Measurements from ENCODE around the gene CXCR2. TPM values are rescaled to one million over a fixed set of nuclear protein-coding genes. Genes with fewer than 3 reads are reported as not detected.

Gene CXCR2
- total RNA-seq, 6 experiments from 2014 or later, result 0.81 to 2.6 (median 1.2) TPM

DNA sequence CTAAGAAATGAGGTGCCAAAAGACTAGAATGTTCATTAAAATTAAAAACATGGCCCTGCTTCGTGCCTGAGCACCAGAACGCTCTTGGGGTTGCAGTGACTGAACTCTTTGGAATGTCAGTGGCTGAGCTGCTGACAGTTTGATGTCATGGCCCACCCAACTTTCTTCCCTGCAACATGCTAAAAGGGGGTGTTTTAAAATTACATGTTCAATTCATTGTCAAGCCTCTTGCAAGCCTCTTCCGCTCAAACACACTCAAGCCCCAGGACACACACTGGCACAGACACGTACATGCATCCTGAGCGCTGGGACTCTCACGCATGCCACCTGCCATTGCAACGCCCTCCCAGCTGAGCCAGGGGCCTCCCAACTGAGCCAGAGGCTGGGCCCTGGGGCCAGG is 44.1 kb upstream of the CXCR2 start:
- H3K27me3 ChIP-seq, result no peaks in the 10 kb centered on the region
- intact Hi-C loops (cut with DNase I), result no loop called here
- no peaks in the 10 kb centered on the region for H3K36me3 ChIP-seq
- ATAC-seq (no peak), DNase-seq (peak in 1 of 3 donors; percentile 42)
- TF ChIP-seq CTCF (IDR thresholded peaks at IDR 0.05) (no peak), POLR2A (IDR thresholded peaks at IDR 0.05) (no peak)
- H3K9me3 ChIP-seq, result no peaks in the 10 kb centered on the region
- 72% methylated on average over 5 of the region's 7 CpGs for WGBS (ENCODE audit: insufficient coverage, low coverage, low lambda C conversion rate, missing lambda C conversion rate)
- no peaks in the 10 kb centered on the region for H3K4me1 ChIP-seq
- H3K27ac ChIP-seq, result no peak overlapping the region
- no peak overlapping the region for H3K4me3 ChIP-seq

DNA sequence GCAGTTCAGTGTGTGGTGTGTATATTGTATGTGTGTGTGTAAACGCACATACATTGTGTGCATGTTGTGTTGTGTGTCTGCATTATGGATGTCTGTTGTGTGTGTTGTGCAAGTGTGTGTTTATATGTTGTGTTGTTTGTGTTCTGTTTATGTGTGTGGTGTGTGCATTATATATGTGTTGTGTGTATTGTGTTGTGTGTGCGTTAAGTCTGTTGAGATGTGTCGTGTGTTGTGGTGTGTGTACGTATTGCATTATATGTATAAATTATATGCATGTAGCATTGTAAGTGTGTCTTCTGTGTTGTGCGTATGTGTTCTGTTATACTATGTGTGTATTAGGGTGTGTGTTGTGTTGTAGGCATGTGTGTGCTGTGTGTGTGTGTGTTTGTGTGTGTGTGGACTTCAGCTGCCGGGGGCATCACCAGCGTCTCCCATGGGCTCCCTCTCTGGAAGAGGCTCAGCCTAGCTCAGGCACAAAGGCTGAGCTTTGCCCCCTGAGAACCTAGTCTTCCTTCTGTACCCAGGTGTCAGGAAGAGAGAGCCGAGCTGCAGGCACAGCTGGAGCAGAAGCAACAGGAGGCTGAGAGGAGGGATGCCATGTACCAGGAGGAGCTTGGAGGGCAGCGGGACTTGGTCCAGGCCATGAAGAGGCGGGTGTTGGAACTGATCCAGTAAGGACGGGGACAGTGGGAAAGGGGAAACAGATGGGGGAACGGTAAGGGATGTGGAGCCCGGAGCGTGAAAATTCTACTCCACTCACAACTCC is 43.1 kb upstream of the CXCR2 start:
- Histone ChIP-seq H3K36me3 (no peaks in the 10 kb centered on the region), H3K4me3 (no peak overlapping the region), H3K27me3 (no peaks in the 10 kb centered on the region), H3K9me3 (no peaks in the 10 kb centered on the region), H3K27ac (no peak overlapping the region), H3K4me1 (no peaks in the 10 kb centered on the region)
- WGBS (ENCODE audit: insufficient coverage, low coverage, low lambda C conversion rate, missing lambda C conversion rate), result 77% methylated on average over 7 of the region's 14 CpGs
- no peak for ATAC-seq
- TF ChIP-seq POLR2A (IDR thresholded peaks at IDR 0.05) (no peak), CTCF (IDR thresholded peaks at IDR 0.05) (no peak)
- intact Hi-C loops (cut with DNase I), result no loop called here
- DNase-seq, result no peak

DNA sequence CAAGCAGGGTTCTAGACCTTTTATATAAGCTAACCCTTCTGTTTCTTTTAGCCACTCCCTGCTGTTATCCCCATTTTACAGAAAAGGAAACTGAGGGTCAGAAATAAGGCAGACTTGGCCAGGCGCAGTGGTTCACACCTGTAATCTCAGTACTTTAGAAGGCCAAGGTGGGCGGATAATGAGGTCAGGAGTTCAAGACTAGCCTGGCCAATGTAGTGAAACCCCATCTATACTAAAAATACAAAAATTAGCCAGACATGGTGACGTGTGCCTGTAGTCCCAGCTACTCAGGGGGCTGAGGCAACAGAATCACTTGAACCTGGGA is 42.5 kb upstream of the CXCR2 start:
- DNase-seq, result no peak
- Histone ChIP-seq H3K36me3 (no peaks in the 10 kb centered on the region), H3K4me3 (no peak overlapping the region), H3K27me3 (no peaks in the 10 kb centered on the region), H3K9me3 (no peaks in the 10 kb centered on the region), H3K27ac (no peak overlapping the region), H3K4me1 (no peaks in the 10 kb centered on the region)
- intact Hi-C loops (cut with DNase I), result no loop called here
- 84% methylated on average over 3 of the region's 3 CpGs for WGBS (ENCODE audit: insufficient coverage, low coverage, low lambda C conversion rate, missing lambda C conversion rate)
- TF ChIP-seq CTCF (IDR thresholded peaks at IDR 0.05), result no peak
- TF ChIP-seq POLR2A (IDR thresholded peaks at IDR 0.05), result no peak
- ATAC-seq, result no peak

GRCh38 chr2:218086478-218086877 is 39.4 kb upstream of the CXCR2 start:
- no peak for DNase-seq
- TF ChIP-seq CTCF (IDR thresholded peaks at IDR 0.05) (no peak), POLR2A (IDR thresholded peaks at IDR 0.05) (no peak)

GRCh38 chr2:218089259-218089658 is 36.6 kb upstream of the CXCR2 start:
- H3K9me3 ChIP-seq, result no peaks in the 10 kb centered on the region
- H3K4me3 ChIP-seq, result no peak overlapping the region
- no peaks in the 10 kb centered on the region for H3K36me3 ChIP-seq
- WGBS (ENCODE audit: insufficient coverage, low coverage, low lambda C conversion rate, missing lambda C conversion rate), result 58% methylated on average over 8 of the region's 8 CpGs
- H3K4me1 ChIP-seq, result no peaks in the 10 kb centered on the region
- no peak overlapping the region for H3K27ac ChIP-seq
- no peaks in the 10 kb centered on the region for H3K27me3 ChIP-seq
- DNase-seq, result no peak
- TF ChIP-seq POLR2A (IDR thresholded peaks at IDR 0.05), result no peak
- intact Hi-C loops (cut with DNase I), result no loop called here
- no peak for ATAC-seq

More at GRCh38 chr2:218086478-218086877, 39.4 kb upstream of the CXCR2 start:
- no peak overlapping the region for H3K27ac ChIP-seq
- H3K4me3 ChIP-seq, result no peak overlapping the region
- no peaks in the 10 kb centered on the region for H3K36me3 ChIP-seq
- intact Hi-C loops (cut with DNase I), result no loop called here
- H3K27me3 ChIP-seq, result no peaks in the 10 kb centered on the region
- H3K9me3 ChIP-seq, result no peaks in the 10 kb centered on the region
- H3K4me1 ChIP-seq, result no peaks in the 10 kb centered on the region
- no peak for ATAC-seq
